ENCODE results near the gene LIN7A.
A peak's percentile ranks its signal among the peaks of the same experiment; 100 is the strongest.
"Not testable (repeated sequence)": the region's sequence is repeated elsewhere in the genome, so short reads cannot be mapped to it uniquely, and the experiment has no call there.

LIN7A gene

GRCh38 chr12:80810874-80811273 lies 126.9 kb downstream of the LIN7A start:
- no peak for DNase-seq (ENCODE audit: low read depth in 2 of 2)

- no peak for DNase-seq (ENCODE audit: low read depth in 2 of 2)
Measured at GRCh38 chr12:80807640-80808288, 130.0 kb downstream of the LIN7A start.

GRCh38 chr12:80805106-80805505 lies 132.6 kb downstream of the LIN7A start:
- DNase-seq (ENCODE audit: low read depth in 2 of 2) = no peak

GRCh38 chr12:80802652-80803400 lies 134.9 kb downstream of the LIN7A start:
- DNase-seq (ENCODE audit: low read depth in 2 of 2) = no peak

GRCh38 chr12:80798281-80798680 lies 139.5 kb downstream of the LIN7A start:
- no peak for DNase-seq (ENCODE audit: low read depth in 2 of 2)

- DNase-seq (ENCODE audit: low read depth in 2 of 2) = no peak
Measured at GRCh38 chr12:80794551-80794950, 143.2 kb downstream of the LIN7A start.

- no peak for DNase-seq (ENCODE audit: low read depth in 2 of 2)
Measured at GRCh38 chr12:80792861-80793260, 144.9 kb downstream of the LIN7A start.

GRCh38 chr12:80791863-80792262 lies 145.9 kb downstream of the LIN7A start:
- DNase-seq (ENCODE audit: low read depth in 2 of 2) = no peak

GRCh38 chr12:80788407-80788806 lies 149.3 kb downstream of the LIN7A start:
- not testable (repeated sequence) for DNase-seq (ENCODE audit: low read depth in 2 of 2)

GRCh38 chr12:80782963-80783470 lies 154.7 kb downstream of the LIN7A start:
- DNase-seq (ENCODE audit: low read depth in 2 of 2) = not testable (repeated sequence)

- no peak for DNase-seq (ENCODE audit: low read depth in 2 of 2)
Measured at GRCh38 chr12:80781313-80781712, 156.4 kb downstream of the LIN7A start.

- no peak for DNase-seq (ENCODE audit: low read depth in 2 of 2)
Measured at GRCh38 chr12:80780746-80781145, 157.0 kb downstream of the LIN7A start.

- peak in 1 of 2 experiments; percentile 20 for DNase-seq (ENCODE audit: low read depth in 2 of 2)
Measured at GRCh38 chr12:80778005-80778541, 159.7 kb downstream of the LIN7A start.

- no peak for DNase-seq (ENCODE audit: low read depth in 2 of 2)
Measured at GRCh38 chr12:80777587-80777986, 160.1 kb downstream of the LIN7A start.

- DNase-seq (ENCODE audit: low read depth in 2 of 2) = no peak
Measured at GRCh38 chr12:80776706-80777105, 161.0 kb downstream of the LIN7A start.

GRCh38 chr12:80770958-80771357 lies 166.8 kb downstream of the LIN7A start:
- DNase-seq (ENCODE audit: low read depth in 2 of 2) = no peak

- no peak for DNase-seq (ENCODE audit: low read depth in 2 of 2)
Measured at GRCh38 chr12:80769553-80770140, 168.1 kb downstream of the LIN7A start.

GRCh38 chr12:80766897-80767296 lies 170.8 kb downstream of the LIN7A start:
- DNase-seq (ENCODE audit: low read depth in 2 of 2) = no peak

- DNase-seq (ENCODE audit: low read depth in 2 of 2) = no peak
Measured at GRCh38 chr12:80766210-80766609, 171.5 kb downstream of the LIN7A start.

GRCh38 chr12:80763874-80764273 lies 173.9 kb downstream of the LIN7A start:
- no peak for DNase-seq (ENCODE audit: low read depth in 2 of 2)

- DNase-seq (ENCODE audit: low read depth in 2 of 2) = no peak
Measured at GRCh38 chr12:80761838-80762237, 175.9 kb downstream of the LIN7A start.

GRCh38 chr12:80756875-80757274 lies 180.9 kb downstream of the LIN7A start:
- no peak for DNase-seq (ENCODE audit: low read depth in 2 of 2)

- DNase-seq (ENCODE audit: low read depth in 2 of 2) = no peak
Measured at GRCh38 chr12:80754274-80754673, 183.5 kb downstream of the LIN7A start.
